ENCODE measurements around the gene VPS8.

The VPS8 gene

DNA sequence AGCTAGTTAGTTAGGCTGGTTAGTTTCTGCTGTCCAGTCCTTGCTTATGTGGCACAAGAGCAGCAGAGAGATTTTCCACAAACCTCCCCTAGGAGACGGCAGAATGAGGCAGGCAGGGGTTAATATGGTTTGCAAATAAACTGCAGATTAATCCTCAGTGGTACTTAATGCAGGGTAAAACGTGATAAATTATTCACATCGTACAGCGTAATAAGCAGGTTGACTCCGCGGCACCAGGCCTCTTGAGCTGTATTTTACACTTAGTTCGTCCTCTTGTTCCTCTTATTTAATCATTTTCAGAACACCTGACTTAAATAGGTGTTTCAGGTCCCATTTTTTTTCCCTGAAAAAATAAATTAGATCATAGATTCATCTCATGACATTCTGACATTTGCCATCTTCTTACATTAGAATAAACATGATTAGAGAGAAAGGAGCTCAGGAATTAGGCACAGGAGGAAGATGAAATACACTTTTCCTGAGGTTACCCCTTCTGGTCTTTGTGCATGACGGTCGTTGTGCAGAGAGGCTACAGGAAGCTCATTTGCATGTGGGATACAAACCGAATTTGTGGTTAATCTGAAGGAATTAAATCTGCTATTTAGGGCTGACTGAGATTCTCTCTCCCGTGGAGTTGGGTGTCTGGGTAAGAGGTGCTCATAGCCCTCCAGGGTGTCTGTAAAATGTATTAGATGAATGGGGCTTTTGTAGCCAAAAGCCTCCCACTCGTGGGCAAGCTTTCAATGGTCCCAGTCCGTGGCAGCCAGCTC, 27.1 kb upstream of the VPS8 start:
- DNase-seq (ENCODE audit: low read depth in 4 of 4, low spot score in 1 of 4), result no peak

DNA sequence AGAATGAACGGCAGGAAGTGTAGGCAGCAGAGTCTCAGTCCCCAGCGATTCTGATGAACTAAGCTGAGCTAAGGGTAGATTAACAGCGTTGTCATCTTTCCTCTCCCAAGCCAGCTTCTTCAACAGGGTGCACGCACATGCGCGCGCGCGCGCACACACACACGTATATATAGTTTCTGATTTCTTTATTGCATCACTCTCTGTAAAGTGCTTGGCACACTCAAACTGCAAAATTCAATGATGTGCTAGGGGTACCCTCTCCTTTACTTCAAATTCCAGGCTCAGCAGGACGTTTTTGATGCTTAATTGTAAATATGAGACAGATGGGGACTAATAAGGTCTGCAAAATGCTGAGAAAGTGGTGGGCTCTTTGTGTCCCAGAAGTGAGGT, 26.1 kb upstream of the VPS8 start:
- no peak for DNase-seq (ENCODE audit: low read depth in 4 of 4, low spot score in 1 of 4)

GRCh38 chr3:184786280-184786941, 25.6 kb upstream of the VPS8 start:
- DNase-seq (ENCODE audit: low read depth in 4 of 4, low spot score in 1 of 4), result no peak

DNA sequence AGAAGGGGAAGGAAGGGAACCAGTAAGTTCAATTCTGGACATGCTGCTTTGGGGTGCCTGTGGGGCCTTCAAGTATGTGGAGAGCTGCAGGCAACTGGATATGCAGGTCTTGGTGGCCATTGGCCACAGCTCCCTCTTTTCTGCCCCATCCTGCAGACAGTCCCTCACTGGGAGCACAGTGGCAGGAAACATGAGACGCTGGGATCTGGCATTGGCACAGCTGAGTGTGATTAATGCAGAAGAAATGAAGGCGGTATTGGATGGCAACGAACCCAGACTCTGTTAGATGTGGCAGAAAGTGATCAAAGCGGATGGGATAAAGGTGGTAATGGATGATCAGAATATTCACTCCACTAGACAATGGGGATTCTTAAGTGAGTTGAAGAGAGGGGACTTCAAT, 23.2 kb upstream of the VPS8 start:
- DNase-seq (ENCODE audit: low read depth in 4 of 4, low spot score in 1 of 4), result no peak

DNA sequence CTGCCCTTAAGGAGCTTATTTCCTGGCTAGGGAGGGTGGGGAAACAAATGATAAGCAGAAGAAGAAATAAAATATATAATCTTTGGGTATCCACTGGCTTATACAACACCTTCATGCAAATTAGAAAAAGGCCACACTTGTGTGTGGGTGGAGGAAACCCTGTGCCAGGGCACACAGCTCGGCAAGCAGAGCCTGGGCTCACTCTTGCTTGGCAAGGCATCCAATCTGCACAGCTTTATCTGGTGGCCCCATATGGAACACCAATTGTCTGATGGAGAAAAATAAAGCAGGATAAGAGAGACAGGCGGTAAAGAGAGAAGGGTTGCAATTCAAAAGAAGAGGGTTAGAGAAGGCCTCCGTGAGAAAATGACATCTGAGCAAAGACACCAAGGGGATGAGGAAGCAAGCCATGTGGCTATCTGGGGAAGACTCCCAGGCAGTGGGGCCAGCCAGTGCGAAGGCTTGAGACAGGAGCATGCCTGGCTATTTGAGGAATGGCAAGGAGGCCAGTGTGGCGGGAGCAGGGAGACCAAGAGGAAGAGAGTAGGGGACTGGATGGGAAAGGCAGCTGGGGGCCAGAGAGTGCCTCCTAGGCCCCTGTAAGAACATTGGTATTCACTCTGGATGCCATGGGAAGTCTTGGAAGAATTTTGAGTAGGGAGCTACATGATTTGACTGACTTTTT, 22.5 kb upstream of the VPS8 start:
- no peak for DNase-seq (ENCODE audit: low read depth in 4 of 4, low spot score in 1 of 4)

GRCh38 chr3:184791171-184791570, 20.8 kb upstream of the VPS8 start:
- no peak for DNase-seq (ENCODE audit: low read depth in 4 of 4, low spot score in 1 of 4)

- DNase-seq (ENCODE audit: low read depth in 4 of 4, low spot score in 1 of 4), result no peak
Observed at GRCh38 chr3:184795522-184796190, 16.3 kb upstream of the VPS8 start.

DNA sequence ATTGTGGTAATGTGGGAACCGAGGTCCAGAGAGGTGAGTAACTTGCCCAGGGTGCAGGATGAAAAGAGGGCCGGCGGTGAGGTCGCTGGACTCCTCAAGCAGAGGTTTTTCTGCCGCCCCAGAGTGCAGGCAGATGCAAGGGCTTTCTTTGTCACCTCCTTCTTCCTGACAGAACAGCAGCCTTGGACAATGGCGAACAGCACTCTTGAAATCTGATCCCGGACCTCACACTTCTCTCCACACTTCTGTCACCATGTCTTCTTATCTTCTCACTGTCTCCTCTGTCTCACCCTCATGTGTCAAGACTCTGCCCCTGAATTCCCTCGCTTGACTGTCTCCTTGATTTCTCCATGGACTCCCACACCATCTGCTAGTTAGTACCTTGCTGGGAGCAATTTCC, 15.4 kb upstream of the VPS8 start:
- no peak for DNase-seq (ENCODE audit: low read depth in 4 of 4, low spot score in 1 of 4)

DNA sequence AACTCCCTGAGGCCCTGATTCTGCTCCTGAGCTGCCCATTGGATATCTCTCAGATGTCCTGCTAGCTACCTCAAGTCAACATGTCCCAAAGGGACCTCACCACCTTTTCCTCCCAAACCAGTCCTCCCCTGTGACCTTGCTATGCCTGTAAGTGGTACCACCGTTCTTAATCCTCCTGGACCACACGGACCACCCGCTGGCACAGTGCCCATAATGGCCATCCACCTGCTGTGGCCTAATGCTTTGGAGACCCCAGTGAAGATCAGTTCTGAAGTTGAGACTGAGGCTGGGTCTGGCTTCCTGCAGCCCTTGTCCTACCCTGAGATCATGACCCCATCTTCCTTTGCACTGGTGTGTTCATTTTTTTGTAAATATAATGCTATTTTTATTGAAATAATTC, 15.0 kb upstream of the VPS8 start:
- DNase-seq (ENCODE audit: low read depth in 4 of 4, low spot score in 1 of 4), result no peak

- no peak for DNase-seq (ENCODE audit: low read depth in 4 of 4, low spot score in 1 of 4)
Observed at GRCh38 chr3:184798120-184798519, 13.8 kb upstream of the VPS8 start.

GRCh38 chr3:184800349-184800930, 11.5 kb upstream of the VPS8 start:
- DNase-seq (ENCODE audit: low read depth in 4 of 4, low spot score in 1 of 4), result no peak

- DNase-seq (ENCODE audit: low read depth in 4 of 4, low spot score in 1 of 4), result no peak
Observed at GRCh38 chr3:184801241-184801785, 10.7 kb upstream of the VPS8 start.

GRCh38 chr3:184802150-184802549, 9.8 kb upstream of the VPS8 start:
- DNase-seq (ENCODE audit: low read depth in 4 of 4, low spot score in 1 of 4), result no peak

DNA sequence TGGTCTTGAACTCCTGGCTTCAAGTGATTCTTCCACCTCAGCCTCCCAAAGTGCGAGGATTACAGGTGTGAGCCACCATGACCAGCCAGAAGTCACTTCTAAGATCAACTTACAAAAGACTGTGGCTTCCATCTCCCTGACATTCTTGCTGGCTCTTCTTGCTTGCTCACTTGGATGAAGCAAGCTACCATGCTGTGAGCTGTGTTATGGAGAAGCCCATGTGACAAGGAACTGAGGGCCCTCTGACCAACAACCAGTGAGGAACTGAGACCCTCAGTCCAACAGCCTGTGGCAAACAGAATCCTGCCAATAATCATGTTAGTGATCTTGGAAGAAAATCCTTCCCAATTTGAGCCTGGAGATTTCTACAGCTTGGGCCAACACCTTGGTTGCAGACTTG, 7.2 kb upstream of the VPS8 start:
- DNase-seq (ENCODE audit: low read depth in 4 of 4, low spot score in 1 of 4), result no peak

DNA sequence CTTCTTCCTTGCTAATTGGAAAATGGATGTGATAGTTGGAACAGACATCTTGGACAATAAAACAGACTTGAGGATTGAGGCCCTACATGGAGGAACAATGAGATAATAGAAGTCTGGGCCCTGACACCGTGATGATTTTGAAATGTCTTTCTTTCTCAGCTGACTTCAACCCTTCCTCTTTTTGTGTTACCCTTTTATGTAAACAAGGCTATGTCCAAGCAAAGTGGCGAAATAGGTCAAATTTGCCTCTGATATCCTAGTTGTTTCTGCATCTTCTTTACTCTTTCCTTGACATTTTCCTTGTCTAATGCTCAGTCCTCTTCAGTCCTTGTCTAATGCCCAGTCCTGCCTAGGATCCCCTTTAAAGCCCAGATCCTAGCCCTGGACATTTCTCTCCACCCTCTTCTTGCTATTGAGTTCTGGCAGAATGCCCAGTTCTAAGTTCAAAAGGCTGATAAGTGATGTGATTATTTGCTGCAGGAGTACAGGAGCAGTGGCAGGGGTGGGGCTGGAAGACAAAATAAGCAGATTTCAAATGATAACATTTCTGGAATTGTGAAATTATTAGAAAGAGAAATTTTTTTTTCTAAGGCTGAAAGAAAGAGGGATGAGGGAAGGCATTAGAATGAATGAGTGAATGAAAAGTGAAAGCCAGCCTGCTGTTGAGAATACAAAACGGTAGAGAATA, 6.5 kb upstream of the VPS8 start:
- no peak for DNase-seq (ENCODE audit: low read depth in 4 of 4, low spot score in 1 of 4)

DNA sequence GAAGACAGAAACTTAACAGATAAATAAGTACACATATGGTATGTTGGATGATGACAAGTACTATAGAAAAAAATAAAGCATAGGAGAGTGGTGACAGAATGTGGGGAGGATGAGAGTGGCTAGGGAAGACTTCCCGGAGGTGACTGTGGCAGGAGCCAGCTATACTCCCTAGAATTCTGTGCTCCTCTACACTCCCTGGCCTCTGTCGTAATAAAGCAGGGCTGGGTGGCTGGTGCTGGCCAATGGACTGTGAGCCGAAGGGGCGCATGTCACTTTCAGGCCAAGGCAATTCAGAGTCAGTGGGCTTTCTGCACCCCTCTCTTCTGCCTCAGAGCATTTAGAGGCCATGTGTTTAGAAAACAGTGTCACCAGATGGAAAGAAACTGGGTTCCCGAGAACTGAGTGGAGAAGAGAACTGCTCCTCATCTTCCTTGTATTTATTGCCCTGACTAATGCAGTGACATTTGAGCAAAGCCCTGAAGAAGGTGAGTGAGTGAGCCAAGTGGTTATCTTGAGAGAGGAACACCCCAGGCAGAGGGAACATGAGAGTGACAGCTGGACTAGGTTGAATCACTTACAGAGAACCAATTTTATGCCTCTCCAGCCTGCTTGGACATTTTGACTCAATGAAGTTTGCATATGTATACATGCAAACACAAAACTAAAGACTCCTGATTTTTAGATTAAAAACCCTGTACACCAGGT, 5.2 kb upstream of the VPS8 start:
- DNase-seq (ENCODE audit: low read depth in 4 of 4, low spot score in 1 of 4), result no peak

DNA sequence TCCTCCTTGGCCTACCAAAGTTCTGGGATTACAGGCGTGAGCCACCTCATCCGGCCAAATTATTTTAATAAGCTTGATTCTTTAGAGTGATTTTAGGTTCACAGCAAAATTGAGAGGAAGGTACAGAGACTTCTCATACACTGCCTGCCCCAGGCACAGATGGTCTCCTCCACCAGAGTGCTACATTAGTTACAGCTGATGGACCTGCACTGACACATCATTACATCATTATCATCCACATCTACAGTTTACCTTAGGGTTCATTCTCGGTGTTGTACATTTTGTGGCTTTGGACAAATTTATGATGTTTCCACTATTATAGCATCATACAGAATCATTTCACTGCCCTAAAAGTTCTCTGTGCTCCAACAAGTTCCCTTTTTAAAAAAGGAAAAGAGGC, 4.4 kb upstream of the VPS8 start:
- no peak for DNase-seq (ENCODE audit: low read depth in 4 of 4, low spot score in 1 of 4)

DNA sequence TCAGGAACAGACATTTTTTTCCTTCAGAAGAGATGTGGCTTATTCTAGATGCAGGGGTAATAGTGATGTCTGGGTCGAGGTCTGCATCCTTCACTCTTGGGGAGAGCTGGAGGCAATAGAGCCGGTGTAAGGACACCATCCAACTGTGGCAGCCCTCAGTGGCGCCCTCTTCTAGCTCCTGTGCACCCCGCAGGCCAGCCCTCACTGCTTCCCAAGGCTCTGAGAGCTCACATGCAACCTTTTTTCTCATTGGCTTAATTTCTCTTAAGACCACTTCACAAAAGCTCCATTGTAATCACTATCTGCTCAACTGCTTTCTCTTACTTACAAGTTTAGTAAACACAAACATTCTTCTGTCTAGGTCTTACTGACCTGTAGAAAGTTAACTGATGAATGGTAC, 3.9 kb upstream of the VPS8 start:
- DNase-seq (ENCODE audit: low read depth in 4 of 4, low spot score in 1 of 4), result no peak

DNA sequence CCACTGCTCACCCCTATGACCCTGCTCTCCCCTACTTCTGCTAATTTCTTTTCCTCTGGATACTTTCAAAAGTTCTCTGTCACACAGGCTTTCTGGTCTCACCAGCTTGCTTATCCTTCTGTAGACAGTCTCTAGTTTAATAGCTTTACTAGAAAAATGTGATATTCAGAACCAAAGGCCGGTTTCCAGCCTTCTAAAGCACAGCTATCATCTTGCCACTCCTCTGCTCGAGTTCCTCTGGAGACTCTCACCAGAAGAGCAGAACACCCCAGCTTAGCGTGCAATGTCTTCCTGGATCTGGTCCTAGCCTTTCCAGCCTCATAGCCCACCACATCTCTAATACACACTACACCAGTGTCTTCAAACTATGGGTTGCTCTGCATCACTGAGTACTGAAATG, 1.8 kb upstream of the VPS8 start:
- DNase-seq (ENCODE audit: low read depth in 4 of 4, low spot score in 1 of 4), result no peak

DNA sequence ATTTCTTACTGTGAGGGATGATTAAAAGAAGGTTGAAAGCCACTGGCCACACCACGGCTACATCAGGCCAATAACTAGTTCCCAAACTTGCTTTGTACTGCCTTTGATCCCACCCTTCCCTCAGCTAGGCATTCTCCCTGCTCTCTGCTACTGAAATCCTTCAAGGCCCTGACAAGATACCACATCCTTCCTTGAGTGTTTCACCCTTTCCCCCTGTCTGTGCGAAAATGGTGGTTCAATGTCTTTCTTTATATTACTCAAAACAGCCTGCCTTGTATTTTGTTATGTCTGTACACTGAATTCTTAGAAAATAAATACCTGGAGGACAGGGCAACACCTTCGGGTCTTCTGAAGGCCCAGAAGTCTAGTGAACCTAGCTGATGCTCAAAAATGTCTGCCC, 932 bp upstream of the VPS8 start:
- DNase-seq (ENCODE audit: low read depth in 4 of 4, low spot score in 1 of 4), result no peak
